DND-41 (cell line): ENCODE measurements around the gene CDKN2AIP.

ENCODE experiments used
- CTCF ChIP-seq: IDR thresholded peaks from 2 replicates; pipeline ENCODE4 v1.5.1; 2012; ENCODE audit warnings: borderline replicate concordance, low read length, moderate library complexity, mild to moderate bottlenecking; ENCODE audit not compliant: poor library complexity, severe bottlenecking; ENCODE audit errors: extremely low read depth
- EZH2 ChIP-seq: IDR thresholded peaks from 3 replicates; pipeline ENCODE4 v1.6.1; 2012; ENCODE audit warnings: borderline replicate concordance, low read depth, mild to moderate bottlenecking, moderate library complexity, low read length, inconsistent platforms; ENCODE audit not compliant: severe bottlenecking

- TF ChIP-seq CTCF (no peak), EZH2 (no peak)
Measured at GRCh38 chr4:183447646-183448045, 3.2 kb downstream of the CDKN2AIP start.
